ENCODE measurements around the gene ATXN1. TPM values are rescaled to one million over a fixed set of nuclear protein-coding genes. Genes with fewer than 3 reads are reported as not detected.

Gene ATXN1
- total RNA-seq, 4 donors from 2014 or later, result 42.4 to 74.9 (median 52.1) TPM

DNA sequence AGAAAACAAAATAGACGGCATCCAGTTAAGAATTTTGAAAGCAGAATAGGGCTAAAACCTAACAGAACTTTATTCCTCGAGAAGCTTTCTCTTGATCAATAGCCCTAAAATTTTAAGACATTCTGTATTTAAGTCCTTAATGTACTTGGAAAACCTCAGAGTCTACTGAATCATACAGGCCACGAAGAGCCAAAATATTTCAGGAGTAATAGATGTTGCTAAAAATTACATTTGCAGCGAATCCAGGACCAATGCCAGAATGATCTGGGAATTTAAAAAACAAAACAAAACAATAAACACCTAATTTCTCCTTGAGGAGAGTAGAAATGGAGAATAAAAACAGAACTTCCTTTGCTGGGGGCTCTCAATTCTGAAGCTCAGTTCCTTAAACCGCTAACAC lies 23.3 kb downstream of the ATXN1 start:
- 70% methylated on average over 5 of the region's 5 CpGs for WGBS
- TF ChIP-seq POLR2A (IDR thresholded peaks at IDR 0.05; ENCODE audit: low read depth), result no peak
- TF ChIP-seq POLR2AphosphoS5 (IDR thresholded peaks at IDR 0.05), result no peak
- TF ChIP-seq, protein P1, sequence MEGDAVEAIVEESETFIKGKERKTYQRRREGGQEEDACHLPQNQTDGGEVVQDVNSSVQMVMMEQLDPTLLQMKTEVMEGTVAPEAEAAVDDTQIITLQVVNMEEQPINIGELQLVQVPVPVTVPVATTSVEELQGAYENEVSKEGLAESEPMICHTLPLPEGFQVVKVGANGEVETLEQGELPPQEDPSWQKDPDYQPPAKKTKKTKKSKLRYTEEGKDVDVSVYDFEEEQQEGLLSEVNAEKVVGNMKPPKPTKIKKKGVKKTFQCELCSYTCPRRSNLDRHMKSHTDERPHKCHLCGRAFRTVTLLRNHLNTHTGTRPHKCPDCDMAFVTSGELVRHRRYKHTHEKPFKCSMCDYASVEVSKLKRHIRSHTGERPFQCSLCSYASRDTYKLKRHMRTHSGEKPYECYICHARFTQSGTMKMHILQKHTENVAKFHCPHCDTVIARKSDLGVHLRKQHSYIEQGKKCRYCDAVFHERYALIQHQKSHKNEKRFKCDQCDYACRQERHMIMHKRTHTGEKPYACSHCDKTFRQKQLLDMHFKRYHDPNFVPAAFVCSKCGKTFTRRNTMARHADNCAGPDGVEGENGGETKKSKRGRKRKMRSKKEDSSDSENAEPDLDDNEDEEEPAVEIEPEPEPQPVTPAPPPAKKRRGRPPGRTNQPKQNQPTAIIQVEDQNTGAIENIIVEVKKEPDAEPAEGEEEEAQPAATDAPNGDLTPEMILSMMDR (IDR thresholded peaks at IDR 0.05), result no peak
- no peak for TF ChIP-seq EP300 (IDR thresholded peaks at IDR 0.05)
- peaks cover 49 to 67% (median 57%) of the 10 kb centered on the region in 4 donors for H3K4me1 ChIP-seq
- H3K4me3 ChIP-seq, result no peak overlapping the region
- DNase-seq (ENCODE audit: extremely low spot score), result no peak
- H3K27me3 ChIP-seq, result no peaks in the 10 kb centered on the region
- H3K9me3 ChIP-seq, result no peaks in the 10 kb centered on the region
- H3K36me3 ChIP-seq, result no peaks in the 10 kb centered on the region
- intact Hi-C loops (cut with DNase I), result no loop called here
- peak overlapping the region in 3 of 4 donors; percentile 52 to 70 (median 59) for H3K27ac ChIP-seq (replicated peaks in 1 of 4)

DNA sequence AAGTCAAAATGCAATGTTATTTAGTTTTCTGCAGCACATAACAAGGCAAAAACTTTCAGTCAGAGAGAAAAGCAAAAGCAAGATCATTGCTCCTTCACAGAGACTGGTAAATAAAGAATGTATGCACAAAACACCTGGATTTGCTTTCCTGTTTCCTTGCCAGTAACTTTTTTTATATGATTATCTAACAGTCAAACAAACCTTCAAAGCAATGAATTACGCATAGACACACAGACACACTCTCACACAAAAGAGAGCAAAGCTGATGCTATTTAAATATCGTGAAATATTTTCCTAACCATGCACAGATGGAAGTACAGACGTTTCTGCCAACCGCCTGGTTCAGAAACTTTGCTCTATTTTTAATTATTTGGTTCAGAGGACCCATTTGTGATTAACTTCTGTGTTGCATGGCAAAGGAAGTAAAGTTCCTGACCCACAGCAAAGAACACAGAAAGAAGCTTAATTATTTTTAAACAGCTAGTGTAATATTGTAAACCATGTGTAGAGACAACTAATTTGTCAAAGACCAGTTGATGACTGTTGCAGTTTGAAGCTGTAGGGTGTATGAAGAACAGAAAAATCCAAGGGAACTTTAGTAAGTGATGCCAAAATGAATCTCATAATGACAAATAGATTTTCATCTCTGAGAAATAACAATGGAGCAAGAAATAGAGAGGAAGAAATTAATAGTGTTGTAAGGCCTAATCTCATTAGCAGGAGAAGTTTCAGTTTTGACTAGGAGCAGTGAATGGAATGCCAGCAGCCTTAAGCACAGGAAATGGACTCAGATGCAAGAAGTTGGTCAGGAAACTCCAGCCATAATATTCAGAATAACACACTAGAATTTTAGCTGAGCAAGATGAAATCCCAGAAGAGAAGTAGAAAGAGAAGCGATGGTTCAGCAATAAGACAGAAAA lies 24.1 kb downstream of the ATXN1 start:
- Histone ChIP-seq H3K27me3 (no peaks in the 10 kb centered on the region), H3K4me1 (peaks cover 46 to 64% (median 56%) of the 10 kb centered on the region in 4 donors), H3K4me3 (no peak overlapping the region), H3K36me3 (no peaks in the 10 kb centered on the region), H3K27ac (replicated peaks in 1 of 4) (peak overlapping the region; percentile 2 to 67 (median 47)), H3K9me3 (no peaks in the 10 kb centered on the region)
- DNase-seq (ENCODE audit: extremely low spot score), result no peak
- TF ChIP-seq, protein P1 (IDR thresholded peaks at IDR 0.05), result no peak
- TF ChIP-seq POLR2A (IDR thresholded peaks at IDR 0.05; ENCODE audit: low read depth), result no peak
- TF ChIP-seq EP300 (IDR thresholded peaks at IDR 0.05), result no peak
- TF ChIP-seq POLR2AphosphoS5 (IDR thresholded peaks at IDR 0.05), result no peak
- intact Hi-C loops (cut with DNase I), result no loop called here
- WGBS, result 39% methylated on average over 5 of the region's 5 CpGs

DNA sequence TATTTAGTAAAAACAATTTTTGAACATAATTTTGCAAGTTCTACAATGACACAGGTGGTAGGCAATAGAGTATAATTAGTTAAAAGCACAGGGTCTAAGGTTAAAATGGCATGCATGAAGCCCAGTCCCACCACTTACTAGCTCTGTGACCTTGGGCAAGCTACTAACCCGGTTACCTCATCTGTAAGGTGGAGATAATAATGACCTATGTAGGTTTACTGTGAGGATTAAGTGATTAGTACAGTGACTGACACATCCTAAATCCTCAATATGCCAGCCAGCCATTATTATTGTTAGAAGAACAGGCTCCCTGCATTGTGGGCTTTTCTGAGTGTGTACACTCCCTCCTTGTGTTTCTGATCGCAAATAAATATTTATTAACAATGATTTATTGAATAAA lies 26.2 kb downstream of the ATXN1 start:
- 96% methylated on average over 2 of the region's 2 CpGs for WGBS

DNA sequence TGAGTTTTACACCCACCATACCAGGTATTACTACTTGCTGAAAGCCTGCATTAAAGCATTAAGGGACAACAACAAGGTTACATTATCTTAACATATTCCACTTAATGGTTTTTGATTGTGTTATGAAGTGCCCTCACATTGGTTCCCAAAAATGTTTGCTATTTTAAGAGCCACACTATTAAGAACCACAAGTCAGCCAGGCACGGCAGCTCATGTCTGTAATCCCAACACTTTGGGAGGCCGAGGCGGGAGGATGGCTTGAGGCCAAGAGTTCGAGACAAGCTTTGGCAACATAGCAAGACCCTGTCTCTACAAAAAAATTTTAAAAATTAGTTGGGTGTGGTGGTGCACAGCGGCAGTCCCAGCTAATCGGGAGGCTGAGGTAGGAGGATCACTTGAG lies 28.2 kb downstream of the ATXN1 start:
- WGBS, result 71% methylated on average over 6 of the region's 6 CpGs
- peaks cover 28 to 50% (median 43%) of the 10 kb centered on the region in 4 donors for H3K4me1 ChIP-seq
- H3K27me3 ChIP-seq, result no peaks in the 10 kb centered on the region
- H3K27ac ChIP-seq (replicated peaks in 1 of 4), result no peak overlapping the region
- intact Hi-C loops (cut with DNase I), result no loop called here
- H3K4me3 ChIP-seq, result no peak overlapping the region
- TF ChIP-seq, protein P1 (IDR thresholded peaks at IDR 0.05), result no peak
- TF ChIP-seq EP300 (IDR thresholded peaks at IDR 0.05) (no peak), POLR2A (IDR thresholded peaks at IDR 0.05; ENCODE audit: low read depth) (no peak), POLR2AphosphoS5 (IDR thresholded peaks at IDR 0.05) (no peak)
- no peak for DNase-seq (ENCODE audit: extremely low spot score)
- no peaks in the 10 kb centered on the region for H3K36me3 ChIP-seq
- H3K9me3 ChIP-seq, result no peaks in the 10 kb centered on the region

More for the DNA sequence above, 26.2 kb downstream of the ATXN1 start:
- Histone ChIP-seq H3K4me3 (no peak overlapping the region), H3K9me3 (no peaks in the 10 kb centered on the region), H3K4me1 (peaks cover 43 to 54% (median 50%) of the 10 kb centered on the region in 4 donors), H3K27me3 (no peaks in the 10 kb centered on the region), H3K27ac (replicated peaks in 1 of 4) (no peak overlapping the region), H3K36me3 (no peaks in the 10 kb centered on the region)
- TF ChIP-seq POLR2A (IDR thresholded peaks at IDR 0.05; ENCODE audit: low read depth) (no peak), EP300 (IDR thresholded peaks at IDR 0.05) (no peak), POLR2AphosphoS5 (IDR thresholded peaks at IDR 0.05) (no peak)
- TF ChIP-seq, protein P1 (IDR thresholded peaks at IDR 0.05), result no peak
- intact Hi-C loops (cut with DNase I), result no loop called here
- DNase-seq (ENCODE audit: extremely low spot score), result no peak
